KOPT-K1 (cell line): Measurements from ENCODE around the gene CDIPT.

Experiments
- H3K27ac ChIP-seq: fragments of 200-600 bp; sonication (generic); 2 replicates; pipeline ENCODE4 v1.5.1; 2016; ENCODE audit warnings: antibody characterized with exemption, mild to moderate bottlenecking, low read depth, low read length; ENCODE audit not compliant: poor library complexity, severe bottlenecking
- H3K36me3 ChIP-seq: fragments of 200-600 bp; sonication (generic); 2 replicates; pipeline ENCODE4 v1.5.1; 2017; ENCODE audit warnings: antibody characterized with exemption, mild to moderate bottlenecking, low read length, moderate library complexity; ENCODE audit not compliant: insufficient read depth
- H3K9me3 ChIP-seq: fragments of 200-600 bp; sonication (generic); 2 replicates; pipeline ENCODE4 v1.5.1; 2017; ENCODE audit warnings: antibody characterized with exemption, low read length, mild to moderate bottlenecking; ENCODE audit not compliant: insufficient read depth, poor library complexity, severe bottlenecking

The CDIPT gene

GRCh38 chr16:29816694-29817441 is 46.2 kb downstream of the CDIPT start:
- Histone ChIP-seq H3K27ac (peak overlapping the region; percentile 91), H3K9me3 (no peaks in the 10 kb centered on the region), H3K36me3 (peaks cover 36% of the 10 kb centered on the region)

GRCh38 chr16:29815793-29816693 is 47.0 kb downstream of the CDIPT start, which contains the start of gene PAGR1:
TSS of gene PAGR1 (plus strand) at chr16:29816152. CDS start at chr16:29816526, 374 bp downstream.
- H3K9me3 ChIP-seq = no peaks in the 10 kb centered on the region
- H3K36me3 ChIP-seq = peaks cover 28% of the 10 kb centered on the region
- H3K27ac ChIP-seq = peak within 1 kb of the TSS; percentile 91

GRCh38 chr16:29815032-29815721 is 47.8 kb downstream of the CDIPT start:
- Histone ChIP-seq H3K9me3 (no peaks in the 10 kb centered on the region), H3K27ac (peak overlapping the region; percentile 91), H3K36me3 (peaks cover 32% of the 10 kb centered on the region)

GRCh38 chr16:29814592-29814991 is 48.4 kb downstream of the CDIPT start:
- Histone ChIP-seq H3K36me3 (peaks cover 33% of the 10 kb centered on the region), H3K9me3 (no peaks in the 10 kb centered on the region), H3K27ac (peak overlapping the region; percentile 91)

GRCh38 chr16:29813644-29814562 is 49.1 kb downstream of the CDIPT start:
- Histone ChIP-seq H3K9me3 (no peaks in the 10 kb centered on the region), H3K36me3 (peaks cover 33% of the 10 kb centered on the region), H3K27ac (no peak overlapping the region)

GRCh38 chr16:29812754-29813643 is 50.0 kb downstream of the CDIPT start:
- Histone ChIP-seq H3K9me3 (no peaks in the 10 kb centered on the region), H3K27ac (no peak overlapping the region)

GRCh38 chr16:29811896-29812665 is 50.9 kb downstream of the CDIPT start, which contains the start of gene PRRT2:
TSS of gene PRRT2 (plus strand) at chr16:29812193. CDS start at chr16:29813055, 862 bp downstream.
- Histone ChIP-seq H3K9me3 (no peaks in the 10 kb centered on the region), H3K27ac (peak within 1 kb of the TSS; percentile 14), H3K36me3 (peaks cover 31% of the 10 kb centered on the region)

More at GRCh38 chr16:29812754-29813643, 50.0 kb downstream of the CDIPT start:
- peaks cover 33% of the 10 kb centered on the region for H3K36me3 ChIP-seq

GRCh38 chr16:29811170-29811895 is 51.7 kb downstream of the CDIPT start:
- Histone ChIP-seq H3K9me3 (no peaks in the 10 kb centered on the region), H3K27ac (peak overlapping the region; percentile 14), H3K36me3 (peaks cover 31% of the 10 kb centered on the region)

- peaks cover 31% of the 10 kb centered on the region for H3K36me3 ChIP-seq
- peak overlapping the region; percentile 98 for H3K27ac ChIP-seq
- H3K9me3 ChIP-seq = no peaks in the 10 kb centered on the region
Observed at GRCh38 chr16:29810699-29811169, 52.3 kb downstream of the CDIPT start.

GRCh38 chr16:29809850-29810698 is 53.0 kb downstream of the CDIPT start:
- peak overlapping the region; percentile 98 for H3K27ac ChIP-seq
- H3K36me3 ChIP-seq = peaks cover 32% of the 10 kb centered on the region
- H3K9me3 ChIP-seq = no peaks in the 10 kb centered on the region

- H3K27ac ChIP-seq = peak overlapping the region; percentile 98
Observed at GRCh38 chr16:29809031-29809747, 53.8 kb downstream of the CDIPT start.

More at GRCh38 chr16:29809031-29809747, 53.8 kb downstream of the CDIPT start:
- Histone ChIP-seq H3K9me3 (no peaks in the 10 kb centered on the region), H3K36me3 (peaks cover 40% of the 10 kb centered on the region)
